Stomach (tissue), 4 donors: Measurements from ENCODE around the gene TMEM229B.

Source experiments
- CTCF ChIP-seq, 7 experiments: fragments of 450-650 bp in 4 of 7; fragments of 200-600 bp in 3 of 7; sonication (generic) in 3 of 7; IDR thresholded peaks; one replicate each; pipeline ENCODE4 v1.5.1; 2016 to 2019; ENCODE audit warnings: antibody characterized with exemption in 7 of 7, control low read depth in 2 of 7, mild to moderate bottlenecking in 1 of 7
- EP300 ChIP-seq: sonication (generic); formaldehyde crosslinking; IDR thresholded peaks from one replicate; pipeline ENCODE4 v1.6.1; 2017; ENCODE audit warnings: antibody characterized with exemption
- POLR2A ChIP-seq, 4 donors: fragments of 450-650 bp; IDR thresholded peaks; one replicate each; pipeline ENCODE4 v1.6.1; 2016; ENCODE audit warnings: antibody characterized with exemption in 4 of 4, control low read depth in 2 of 4, mild to moderate bottlenecking in 1 of 4, moderate library complexity in 1 of 4
- POLR2AphosphoS5 ChIP-seq, 3 donors: sonication (generic); formaldehyde crosslinking; IDR thresholded peaks; one replicate each; pipeline ENCODE4 v1.6.1; 2016; ENCODE audit warnings: antibody characterized with exemption in 3 of 3

GRCh38 chr14:67536087-67536486 lies 47.6 kb upstream of the TMEM229B start:
- TF ChIP-seq POLR2AphosphoS5 (IDR thresholded peaks at IDR 0.05) (no peak), CTCF (IDR thresholded peaks at IDR 0.05) (no peak), POLR2A (IDR thresholded peaks at IDR 0.05) (no peak), EP300 (no peak)
